B cell (primary cell): Measurements from ENCODE around the gene CCDC7.

Source experiments
- CTCF ChIP-seq: fragments of 200-600 bp; IDR thresholded peaks from one replicate; pipeline ENCODE4 v1.8.0; 2022; ENCODE audit warnings: antibody characterized with exemption, mild to moderate bottlenecking
- EZH2 ChIP-seq: IDR thresholded peaks from 2 replicates; pipeline ENCODE4 v1.6.1; 2012; ENCODE audit warnings: borderline replicate concordance, low read depth, mild to moderate bottlenecking, moderate library complexity, low read length; ENCODE audit not compliant: insufficient read depth, poor library complexity, severe bottlenecking

DNA sequence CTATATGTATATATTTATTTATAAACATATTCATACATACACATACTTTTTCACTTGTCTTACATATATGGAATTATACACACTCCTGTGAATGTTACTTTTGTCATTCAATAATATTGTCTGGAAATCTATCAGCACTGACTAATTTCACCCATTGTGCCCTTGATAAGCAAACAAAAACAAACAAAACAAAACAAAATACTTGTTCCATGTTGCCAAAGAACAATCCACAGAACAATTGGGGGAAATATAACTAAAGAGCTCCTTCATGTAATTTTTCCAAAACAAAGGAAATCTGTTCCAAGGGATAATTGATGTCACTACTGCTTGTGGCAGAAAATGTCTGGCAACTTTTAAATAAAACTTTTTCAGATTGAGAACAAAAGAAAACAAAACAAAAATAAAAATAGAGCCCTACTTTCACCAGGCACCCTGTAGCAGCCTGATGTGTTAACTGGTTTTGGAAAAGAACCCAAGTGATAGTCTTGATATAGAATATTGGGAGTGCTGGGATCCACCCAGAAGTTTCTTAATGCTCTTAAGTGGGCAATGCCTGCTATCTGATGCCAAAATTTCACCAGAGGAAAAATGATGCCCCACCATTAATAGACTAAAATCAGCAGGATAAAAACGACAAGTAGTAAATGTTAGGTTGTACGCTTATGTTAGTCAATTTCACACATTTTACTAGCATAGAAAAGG is 34.0 kb upstream of the CCDC7 start:
- TF ChIP-seq CTCF (no peak), EZH2 (no peak)
